ENCODE results near the gene CLIC5.
"Not testable (repeated sequence)": the region's sequence is repeated elsewhere in the genome, so short reads cannot be mapped to it uniquely, and the experiment has no call there.

Gene CLIC5

GRCh38 chr6:45926423-45926822 is 89.2 kb downstream of the CLIC5 start:
- DNase-seq (ENCODE audit: low read depth), result not testable (repeated sequence)

- no peak for DNase-seq (ENCODE audit: low read depth)
These were observed 90.8 kb downstream of the CLIC5 start for GRCh38 chr6:45924763-45925342.

- DNase-seq (ENCODE audit: low read depth), result peak; percentile 9
These were observed 91.7 kb downstream of the CLIC5 start for GRCh38 chr6:45923831-45924391.

GRCh38 chr6:45922728-45923351 is 92.8 kb downstream of the CLIC5 start:
- DNase-seq (ENCODE audit: low read depth), result peak; percentile 21

- no peak for DNase-seq (ENCODE audit: low read depth)
These were observed 93.9 kb downstream of the CLIC5 start for GRCh38 chr6:45921691-45922281.

GRCh38 chr6:45920819-45921511 is 94.7 kb downstream of the CLIC5 start:
- no peak for DNase-seq (ENCODE audit: low read depth)

GRCh38 chr6:45917439-45917838 is 98.2 kb downstream of the CLIC5 start:
- no peak for DNase-seq (ENCODE audit: low read depth)

GRCh38 chr6:45916692-45917091 is 99.0 kb downstream of the CLIC5 start:
- no peak for DNase-seq (ENCODE audit: low read depth)

GRCh38 chr6:45915780-45916468 is 99.7 kb downstream of the CLIC5 start:
- no peak for DNase-seq (ENCODE audit: low read depth)

- DNase-seq (ENCODE audit: low read depth), result no peak
These were observed 104.0 kb downstream of the CLIC5 start for GRCh38 chr6:45911691-45912090.

- DNase-seq (ENCODE audit: low read depth), result no peak
These were observed 111.7 kb downstream of the CLIC5 start for GRCh38 chr6:45903959-45904358.

- DNase-seq (ENCODE audit: low read depth), result no peak
These were observed 112.7 kb downstream of the CLIC5 start for GRCh38 chr6:45902984-45903383.

- DNase-seq (ENCODE audit: low read depth), result no peak
These were observed 113.7 kb downstream of the CLIC5 start for GRCh38 chr6:45901767-45902650.

GRCh38 chr6:45900808-45901752 is 114.6 kb downstream of the CLIC5 start:
- no peak for DNase-seq (ENCODE audit: low read depth)

- DNase-seq (ENCODE audit: low read depth), result no peak
These were observed 116.0 kb downstream of the CLIC5 start for GRCh38 chr6:45899683-45899946.

- DNase-seq (ENCODE audit: low read depth), result no peak
These were observed 116.5 kb downstream of the CLIC5 start for GRCh38 chr6:45898941-45899682.

- no peak for DNase-seq (ENCODE audit: low read depth)
These were observed 118.7 kb downstream of the CLIC5 start for GRCh38 chr6:45896783-45897441.

GRCh38 chr6:45895569-45895968 is 120.1 kb downstream of the CLIC5 start:
- DNase-seq (ENCODE audit: low read depth), result no peak

GRCh38 chr6:45892696-45893245 is 122.9 kb downstream of the CLIC5 start:
- no peak for DNase-seq (ENCODE audit: low read depth)

Measured in stimulated activated CD8-positive, alpha-beta memory T cell treated with anti-CD3 and anti-CD28 coated beads, Interleukin-7, amount 100 ng/mL, for 24 hours (primary cell).